NCI-H2196 treated with DMSO at 0.1 percent for 48 hours (cell line): ENCODE data around the gene ATXN7L2.
"Not testable (repeated sequence)": the region's sequence is repeated elsewhere in the genome, so short reads cannot be mapped to it uniquely, and the experiment has no call there.

Experiments
- DNase-seq: peaks from one replicate; lab custom pipeline; 2025; ENCODE audit not compliant: unreplicated experiment; lab: John Stamatoyannopoulos, UW

ATXN7L2 gene, protein sequence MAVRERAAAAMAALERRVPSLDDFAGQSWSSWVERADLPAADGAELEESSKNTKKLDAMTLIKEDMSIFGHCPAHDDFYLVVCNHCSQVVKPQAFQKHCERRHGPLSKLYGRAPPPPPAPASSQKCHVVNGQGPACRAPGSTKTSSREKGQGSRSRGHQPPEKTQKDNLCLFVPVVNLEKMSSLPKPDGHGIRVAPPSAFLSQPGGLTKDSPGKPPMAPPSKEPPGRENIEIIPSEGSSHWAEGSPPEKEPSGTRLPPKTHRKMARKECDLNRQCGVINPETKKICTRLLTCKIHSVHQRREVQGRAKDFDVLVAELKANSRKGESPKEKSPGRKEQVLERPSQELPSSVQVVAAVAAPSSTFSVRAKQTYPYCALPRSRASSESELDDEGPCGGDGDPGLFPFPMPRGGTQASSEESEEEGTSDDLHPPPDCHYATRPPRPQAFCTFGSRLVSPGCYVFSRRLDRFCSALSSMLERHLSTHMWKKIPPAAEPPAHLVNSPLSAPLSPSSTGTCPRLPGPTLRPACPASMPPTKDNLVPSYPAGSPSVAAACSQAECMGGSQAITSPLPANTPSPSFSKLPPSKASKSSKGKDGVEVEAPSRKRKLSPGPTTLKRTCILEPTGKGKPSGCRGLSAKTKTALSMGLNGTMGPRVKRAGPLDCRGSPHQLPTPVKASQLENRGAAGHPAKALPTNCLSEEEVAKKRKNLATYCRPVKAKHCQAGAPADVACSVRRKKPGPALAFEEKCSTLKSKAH

DNA sequence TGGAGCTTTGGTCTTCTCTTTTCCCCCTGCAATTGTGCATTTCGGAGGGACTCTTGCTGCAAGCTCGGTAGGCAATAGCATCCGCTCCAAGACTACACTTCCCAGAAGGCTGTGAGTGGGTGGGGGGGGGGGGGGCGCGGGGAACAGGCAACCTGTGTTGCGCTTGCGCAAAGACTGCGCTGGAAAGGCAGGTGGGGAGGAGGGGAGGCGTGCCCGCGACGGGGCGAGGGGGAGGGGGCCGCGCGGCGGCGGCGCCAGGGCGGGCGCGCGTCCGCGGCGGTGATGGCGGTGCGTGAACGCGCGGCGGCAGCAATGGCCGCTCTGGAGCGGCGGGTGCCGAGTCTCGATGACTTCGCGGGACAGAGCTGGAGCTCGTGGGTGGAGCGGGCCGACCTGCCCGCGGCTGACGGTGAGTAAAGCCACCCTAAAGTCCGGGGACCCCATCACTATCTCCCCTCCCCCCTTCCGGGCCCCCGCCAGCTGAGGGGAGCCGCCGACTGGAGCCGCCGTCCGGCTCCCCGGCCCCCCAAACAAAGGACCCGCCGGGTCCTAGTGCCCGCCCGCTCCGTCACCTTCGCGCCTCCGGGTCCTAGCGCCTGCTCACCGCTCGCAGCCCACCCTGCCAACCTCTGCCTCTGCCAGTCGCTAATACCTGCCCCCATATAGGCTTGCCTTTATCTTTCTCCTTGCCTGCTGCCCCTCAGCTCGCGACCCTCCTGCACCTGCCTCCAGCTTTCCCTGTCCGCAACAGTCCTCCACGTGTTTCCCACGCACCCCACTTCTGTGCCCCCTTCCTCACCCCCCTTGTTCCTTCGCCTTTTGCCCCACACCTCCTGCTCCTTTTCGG is at the start of gene ATXN7L2:
Gene ATXN7L2, plus strand, starts transcription at position 234 of the 847 bp plus-strand sequence. Its CDS starts 49 bp downstream, at position 283.
- peak; percentile 89 for DNase-seq

DNA sequence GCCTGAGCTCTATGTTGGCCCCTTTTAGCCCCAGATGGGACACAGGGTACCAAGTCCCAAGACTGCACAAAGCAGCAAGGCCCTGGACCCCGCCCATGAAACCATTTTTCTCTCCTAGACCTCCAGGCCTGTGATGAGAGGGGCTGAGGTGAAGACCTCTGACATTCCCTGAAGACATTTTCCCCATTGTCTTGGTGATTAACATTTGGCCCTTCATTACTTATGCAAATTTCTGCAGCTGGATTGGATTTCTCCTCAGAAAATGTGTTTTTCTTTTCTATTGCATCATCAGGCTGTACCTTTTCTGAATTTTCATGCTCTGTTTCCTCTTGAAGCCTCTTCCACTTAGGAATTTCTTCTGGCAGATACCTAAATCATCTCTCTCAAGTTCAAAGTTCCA is 49.2 kb upstream of the ATXN7L2 start:
- DNase-seq: no peak

DNA sequence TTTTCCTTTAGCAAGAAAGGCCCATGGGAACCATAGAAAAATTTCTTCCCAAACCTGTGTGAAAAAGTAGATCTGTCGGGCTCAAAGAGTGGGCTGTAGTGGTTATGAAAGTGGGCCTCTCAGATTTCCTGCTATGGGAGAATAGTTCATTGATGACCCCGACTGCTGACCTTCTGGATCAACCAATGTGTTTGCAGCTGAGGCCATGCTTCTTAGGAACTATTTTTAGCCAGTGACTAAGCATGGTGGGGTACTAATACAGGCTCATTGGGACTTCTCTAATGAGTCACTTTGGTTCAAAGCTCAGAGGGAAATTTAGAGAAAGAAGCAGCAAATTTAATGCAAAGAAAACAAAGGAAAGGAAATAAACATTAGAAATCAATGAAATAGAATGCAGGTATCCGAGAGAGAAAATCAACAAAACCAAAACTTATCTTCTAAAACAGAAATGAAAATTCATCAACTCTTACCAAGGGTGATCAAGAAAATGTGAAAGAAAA is 44.9 kb upstream of the ATXN7L2 start:
- DNase-seq: no peak

DNA sequence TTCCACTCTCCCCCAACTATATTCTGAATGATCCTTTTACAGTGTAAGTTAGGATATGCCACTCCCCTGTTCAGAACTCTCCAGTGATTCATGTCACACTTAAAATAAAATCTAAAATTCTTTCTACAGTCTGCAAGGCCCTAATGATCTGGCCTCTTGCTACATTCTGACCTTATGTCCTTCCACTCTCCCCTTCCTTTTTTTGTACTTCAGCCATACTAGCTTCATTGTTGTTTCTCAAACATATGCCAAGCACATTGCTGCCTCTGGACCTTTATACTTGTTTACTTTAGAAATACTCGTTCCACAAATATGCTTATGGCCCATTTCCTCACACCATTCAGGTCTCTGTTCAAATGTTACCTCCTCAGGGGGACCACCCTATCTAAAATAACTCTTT is 42.6 kb upstream of the ATXN7L2 start:
- DNase-seq: no peak

DNA sequence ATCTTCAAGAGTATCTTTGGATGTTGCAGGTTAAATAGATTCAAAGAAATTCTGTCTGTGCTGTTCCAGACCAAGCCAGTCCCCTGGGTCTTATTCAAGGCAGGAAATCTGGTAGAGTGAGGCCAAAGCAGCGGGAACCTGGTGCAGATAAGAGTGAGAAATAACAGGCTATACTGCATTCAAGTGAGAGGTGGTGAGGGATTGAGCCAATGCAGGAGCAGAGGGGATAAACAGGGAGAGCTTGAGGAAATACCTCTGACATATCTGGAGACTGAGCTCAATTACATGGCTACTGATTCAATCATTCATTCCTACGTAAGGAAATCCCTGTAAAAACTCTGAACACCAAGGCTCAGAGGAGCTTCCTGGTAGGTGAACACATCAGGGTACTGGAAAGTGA is 40.2 kb upstream of the ATXN7L2 start:
- no peak for DNase-seq

DNA sequence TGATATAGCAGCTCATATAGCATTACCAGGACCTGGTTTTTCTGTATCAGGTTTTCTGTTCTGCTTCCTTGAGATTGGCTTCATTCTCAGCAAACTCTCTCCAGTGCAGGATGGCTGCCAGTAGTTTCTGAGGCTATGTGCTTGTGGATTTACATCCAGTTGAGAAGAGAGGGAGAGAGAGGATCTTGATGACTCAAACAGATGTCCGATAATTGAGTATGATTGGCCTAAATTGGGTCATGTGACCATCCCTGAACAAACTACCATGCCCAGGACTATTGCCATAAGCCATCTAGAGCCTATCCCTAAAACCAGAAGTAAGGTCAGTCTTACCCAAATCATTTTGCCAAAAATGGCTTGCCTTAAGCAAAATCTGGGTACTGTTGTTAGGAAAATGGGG is 39.4 kb upstream of the ATXN7L2 start:
- no peak for DNase-seq

DNA sequence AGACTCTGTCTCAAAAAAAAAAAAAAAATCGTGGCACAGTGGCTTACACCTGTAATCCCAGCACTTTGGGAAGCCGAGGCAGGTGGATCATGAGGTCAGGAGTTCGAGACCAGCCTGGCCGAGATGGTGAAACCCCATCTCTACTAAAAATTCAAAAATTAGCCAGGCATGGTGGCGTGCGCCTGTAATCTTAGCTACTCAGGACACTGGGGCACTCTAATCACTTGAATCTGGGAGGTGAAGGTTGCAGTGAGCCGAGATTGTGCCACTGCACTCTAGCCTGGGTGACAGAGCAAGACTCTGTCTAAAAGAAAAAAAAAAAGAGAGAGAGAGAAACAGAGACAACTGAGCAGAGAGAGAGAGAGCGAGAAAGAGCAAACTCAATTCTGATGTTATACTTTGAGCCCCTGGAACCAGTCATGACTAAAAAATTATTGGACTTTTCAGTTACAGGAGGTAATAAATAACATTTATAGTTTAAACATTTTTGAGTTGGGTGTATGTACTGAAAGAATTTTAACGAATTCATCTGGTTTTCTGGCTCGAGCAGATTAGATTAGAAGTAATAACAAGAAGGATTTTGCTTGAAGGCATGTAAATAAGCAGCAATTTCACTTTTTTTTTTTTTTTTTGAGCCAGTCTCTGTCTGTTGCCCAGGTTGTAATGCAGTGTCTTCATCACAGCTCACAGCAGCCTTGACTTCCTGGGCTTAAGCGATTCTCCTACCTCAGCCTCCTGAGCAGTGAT is 37.6 kb upstream of the ATXN7L2 start:
- DNase-seq: not testable (repeated sequence)

DNA sequence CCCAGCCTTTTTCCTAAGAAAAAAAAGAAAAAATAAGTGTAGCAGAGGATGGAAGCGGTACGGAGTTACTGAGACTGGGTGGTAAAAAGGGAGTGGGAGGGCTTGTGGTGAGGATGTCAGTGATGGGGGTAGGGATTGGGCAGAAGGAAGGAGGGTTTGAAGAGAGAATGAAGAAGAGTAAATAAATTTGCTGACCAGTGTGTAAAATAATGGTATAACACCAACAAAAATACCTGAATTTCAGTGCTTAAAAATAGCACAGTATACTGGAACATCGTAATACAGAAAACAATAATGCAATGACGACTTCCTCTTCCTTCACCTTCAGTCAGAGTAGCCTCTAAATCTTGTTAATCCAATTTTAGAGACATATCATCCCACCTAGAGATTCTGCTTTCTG is 36.2 kb upstream of the ATXN7L2 start:
- no peak for DNase-seq

DNA sequence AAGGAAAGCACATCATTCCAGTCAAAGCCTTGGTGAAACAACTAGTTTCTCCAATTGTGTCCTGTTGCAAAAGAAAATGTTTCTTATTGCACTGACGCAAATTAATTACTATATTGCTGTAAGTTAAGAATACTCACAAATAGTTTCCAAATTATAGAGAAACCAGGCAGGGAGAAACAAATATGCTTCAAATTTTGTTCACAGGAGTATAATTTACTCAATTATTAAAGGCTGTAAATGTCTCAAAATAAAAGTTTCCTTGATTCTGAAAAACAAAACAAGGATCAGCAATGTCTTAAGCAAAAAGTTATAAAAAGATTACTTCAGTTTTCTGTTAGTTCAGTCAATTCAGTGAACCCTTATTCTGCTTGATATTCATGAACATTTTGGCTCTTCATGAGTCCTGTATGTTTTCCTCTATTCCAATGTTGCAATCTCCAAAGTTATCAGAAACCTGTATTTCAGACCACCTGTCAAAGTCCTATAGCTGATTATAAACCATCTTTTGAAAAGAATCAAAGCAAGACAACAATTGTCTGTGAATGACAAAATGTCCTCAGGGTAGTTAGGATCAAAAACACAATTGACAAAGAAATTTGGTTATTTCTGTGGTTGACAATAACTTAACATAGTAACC is 29.1 kb upstream of the ATXN7L2 start:
- DNase-seq: no peak

DNA sequence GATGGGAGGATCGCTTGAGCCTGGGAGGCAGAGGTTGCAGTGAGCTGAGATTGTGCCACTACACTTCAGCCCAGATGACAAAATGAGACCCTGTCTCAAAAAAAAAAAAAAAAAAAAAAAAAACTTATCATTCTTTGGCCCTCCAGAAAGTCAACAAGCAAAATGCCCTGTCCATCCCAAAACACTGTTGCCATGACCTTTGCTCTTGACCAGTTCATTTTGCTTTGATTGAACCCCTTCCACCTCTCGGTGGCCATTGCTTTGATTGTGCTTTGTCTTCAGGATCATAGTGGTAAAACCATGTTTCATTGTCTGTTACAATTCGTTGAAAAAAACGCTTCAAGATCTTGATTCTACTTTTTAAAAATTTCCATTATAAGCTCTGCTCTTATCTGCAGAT is 25.9 kb upstream of the ATXN7L2 start:
- DNase-seq: no peak

DNA sequence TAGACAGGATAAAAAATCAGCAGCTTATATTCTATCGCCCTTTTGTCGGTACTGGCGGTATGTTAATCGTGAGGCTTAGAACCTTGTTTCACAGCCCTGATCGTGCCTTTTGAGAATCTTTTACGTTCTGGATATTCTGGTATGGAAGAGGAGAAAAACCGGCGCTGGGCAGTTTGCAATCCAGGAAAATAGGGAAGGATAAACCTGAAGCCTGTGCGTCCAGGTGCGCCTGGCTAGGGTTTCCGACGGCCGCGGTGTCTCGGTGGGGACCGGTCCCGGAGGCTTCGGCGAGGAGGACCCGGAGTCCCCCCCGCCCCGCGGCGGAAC is 17.6 kb upstream of the ATXN7L2 start:
- DNase-seq: no peak

DNA sequence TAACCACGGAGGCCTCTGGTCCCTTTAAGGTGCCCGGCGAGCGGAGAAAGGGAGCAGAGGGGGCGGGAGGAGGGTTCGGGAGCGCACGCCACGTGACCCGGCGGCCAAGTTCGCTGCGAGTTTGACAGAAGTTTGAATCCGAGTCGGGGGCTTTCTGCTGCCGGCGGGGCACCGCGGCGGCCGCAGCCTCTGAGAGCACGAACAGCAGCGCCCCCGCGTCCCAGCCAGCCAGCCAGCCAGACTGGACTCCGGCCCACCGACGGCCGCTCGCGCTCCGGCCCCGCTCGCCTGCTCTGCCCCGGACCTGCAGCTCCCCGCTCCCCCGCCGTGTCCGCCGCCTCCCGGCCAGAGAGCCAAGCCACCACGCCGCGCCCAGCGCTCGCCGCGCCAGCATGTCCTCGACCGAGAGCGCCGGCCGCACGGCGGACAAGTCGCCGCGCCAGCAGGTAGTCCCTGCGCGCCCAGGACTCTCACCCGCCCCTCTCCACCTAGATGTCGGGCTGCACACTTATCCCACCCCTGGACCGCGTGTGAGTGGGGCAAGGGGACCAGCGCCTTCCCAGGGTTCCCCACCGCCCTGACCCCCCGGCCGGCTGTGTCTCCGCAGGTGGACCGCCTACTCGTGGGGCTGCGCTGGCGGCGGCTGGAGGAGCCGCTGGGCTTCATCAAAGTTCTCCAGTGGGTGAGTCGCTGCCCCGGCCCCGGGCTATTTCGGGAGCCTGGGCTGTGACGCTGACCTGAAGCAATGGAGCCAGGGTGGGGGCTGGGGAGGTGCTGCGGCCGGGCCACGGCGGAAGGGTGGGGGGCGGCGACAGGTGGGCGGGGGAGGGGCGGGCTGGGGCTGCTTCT is 17.0 kb upstream of the ATXN7L2 start, which contains the start of gene SYPL2:
Gene SYPL2, plus strand, starts transcription at position 95 of the 849 bp plus-strand sequence. Its CDS starts 298 bp downstream, at position 393.
- no peak for DNase-seq

DNA sequence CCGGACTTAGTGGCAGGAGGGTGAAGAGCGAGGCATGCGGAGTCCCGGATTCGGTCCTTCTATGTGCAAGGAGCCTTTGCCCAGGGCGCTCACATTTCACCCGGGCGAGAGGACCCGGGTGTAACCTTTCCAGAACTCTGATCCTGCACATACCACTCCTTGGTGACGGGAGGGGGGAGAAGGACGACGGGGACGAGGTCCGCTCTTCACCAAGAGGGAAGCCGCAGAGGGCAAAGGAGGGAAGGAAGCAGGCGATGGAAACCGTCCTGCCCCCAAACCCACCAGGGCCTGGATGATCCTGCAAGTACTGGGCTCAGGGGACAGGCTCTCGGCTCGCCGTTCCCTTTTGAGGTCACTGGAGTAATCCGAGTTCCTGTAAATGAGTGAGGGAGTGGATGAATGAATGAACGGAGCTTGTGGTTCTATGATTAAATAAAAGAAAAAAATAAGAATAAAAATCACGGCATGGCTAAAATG is 16.4 kb upstream of the ATXN7L2 start:
- no peak for DNase-seq

DNA sequence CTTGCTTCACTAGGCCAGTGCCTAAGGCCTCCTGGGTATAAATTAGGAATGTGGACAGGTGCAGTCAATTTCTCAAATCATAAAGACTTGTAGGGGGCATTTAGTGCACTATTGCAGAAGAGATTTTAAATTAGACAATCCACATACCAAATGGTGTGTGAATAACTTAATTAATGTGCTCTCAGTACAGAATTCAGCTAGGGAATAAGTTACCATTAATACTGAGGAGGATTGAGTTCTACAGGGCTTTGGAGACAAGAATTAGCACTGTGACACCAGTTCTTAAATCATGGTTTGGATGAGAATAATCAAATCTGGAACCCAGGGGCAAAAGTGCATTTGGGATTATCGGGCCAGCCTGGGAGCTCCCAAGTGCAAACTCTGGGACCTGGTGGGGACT is 15.6 kb upstream of the ATXN7L2 start:
- no peak for DNase-seq

DNA sequence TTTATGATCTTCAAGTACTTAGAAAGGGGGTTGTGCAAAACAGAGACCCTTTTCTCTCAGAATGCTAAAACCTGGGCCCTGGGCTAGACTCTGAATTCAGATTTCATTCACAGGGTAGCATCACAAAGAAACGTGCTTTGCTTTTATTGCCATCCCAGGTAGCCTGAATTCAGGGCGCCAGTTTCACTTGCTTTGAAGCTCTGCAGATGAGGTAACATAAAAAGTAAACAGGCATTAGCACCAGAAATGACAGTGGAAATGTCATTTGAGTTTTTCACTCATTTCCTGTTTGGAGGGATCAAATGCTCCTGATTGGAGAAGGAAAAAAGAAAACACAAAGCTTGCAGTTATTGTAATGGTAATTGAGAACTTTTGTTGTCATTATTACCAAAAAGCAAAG is 14.8 kb upstream of the ATXN7L2 start:
- DNase-seq: no peak

DNA sequence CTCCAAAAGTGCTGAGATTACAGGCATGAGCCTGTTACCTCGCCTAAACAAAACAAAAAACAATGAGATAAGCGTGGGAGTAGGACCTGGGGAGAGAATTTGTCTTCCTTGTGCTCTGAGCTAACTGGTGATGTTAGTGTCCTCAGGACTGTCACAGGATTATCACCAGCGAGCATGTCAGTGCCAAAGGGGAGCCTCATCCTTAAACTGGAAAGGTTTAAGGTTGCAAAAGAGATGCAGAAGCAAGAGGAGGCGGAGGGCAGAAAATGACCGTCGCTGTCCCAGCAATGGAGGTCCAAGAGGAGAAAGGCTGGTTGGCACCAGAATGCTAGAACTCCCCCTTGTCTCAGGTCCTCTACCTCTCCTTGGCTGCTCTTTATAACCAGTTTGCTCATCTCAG is 13.5 kb upstream of the ATXN7L2 start:
- no peak for DNase-seq

DNA sequence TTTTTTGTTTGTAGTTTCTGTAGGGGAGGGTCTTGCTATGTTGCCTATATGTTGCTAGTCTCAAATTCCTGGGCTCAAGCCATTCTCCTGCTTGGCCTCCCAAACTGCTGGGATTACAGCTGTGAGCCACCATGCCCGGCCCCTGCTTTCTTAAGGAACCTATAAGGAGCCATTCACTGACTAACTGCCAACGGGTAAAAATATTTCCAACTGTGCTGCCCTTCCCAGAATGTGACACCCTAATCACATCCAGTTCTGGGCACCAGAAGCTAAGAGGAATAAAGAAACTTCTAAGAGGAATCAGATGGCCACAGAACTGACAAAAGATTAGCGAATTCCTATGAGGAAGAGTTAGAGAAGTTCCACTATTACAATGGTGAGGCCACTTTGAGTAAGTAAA is 10.9 kb upstream of the ATXN7L2 start:
- no peak for DNase-seq

DNA sequence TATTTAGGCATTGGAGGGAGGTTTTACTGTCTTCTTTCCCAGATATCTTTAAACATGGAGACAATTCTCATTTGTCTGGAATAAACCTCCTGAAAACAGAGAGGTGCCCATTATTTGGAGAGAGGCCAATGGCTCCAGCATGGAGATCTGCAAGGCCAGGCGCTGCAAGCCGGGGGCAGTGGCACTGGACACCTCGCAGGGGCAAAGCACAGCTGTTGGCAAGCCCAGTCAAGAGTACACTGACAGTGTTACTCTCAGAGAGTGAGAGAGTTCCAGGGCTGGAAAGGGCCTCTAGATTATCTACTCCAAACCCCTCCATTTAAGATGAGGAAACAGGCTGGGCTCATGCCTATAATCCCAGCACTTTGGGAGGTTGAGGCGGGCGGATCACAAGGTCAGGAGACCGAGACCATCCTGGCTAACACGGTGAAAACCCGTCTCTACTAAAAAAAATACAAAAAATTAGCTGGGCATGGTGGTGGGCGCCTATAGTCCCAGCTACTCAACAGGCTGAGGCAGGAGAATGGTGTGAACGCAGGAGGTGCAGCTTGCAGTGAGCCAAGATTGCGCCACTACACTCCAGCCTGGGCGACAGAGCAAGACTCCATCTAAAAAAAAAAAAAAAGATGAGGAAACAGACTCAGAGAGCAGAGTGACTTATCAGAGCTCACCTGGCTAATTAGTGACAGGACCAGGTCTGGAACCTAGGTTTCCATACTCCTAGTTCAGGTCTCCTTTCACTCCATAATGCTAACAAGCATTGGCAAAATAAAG is 10.2 kb upstream of the ATXN7L2 start:
- DNase-seq: not testable (repeated sequence)
